IMR-90 (cell line): ENCODE results near the gene PTPRN2.

Experiments
- BHLHE40 ChIP-seq: fragments of 150-350 bp; IDR thresholded peaks from 2 replicates; pipeline ENCODE4 v1.6.1; 2016; ENCODE audit warnings: mild to moderate bottlenecking, low read depth, low read length
- CEBPB ChIP-seq: IDR thresholded peaks from 2 replicates; pipeline ENCODE4 v1.6.1; 2012; ENCODE audit warnings: low read depth, low read length, improper control_type of control experiment
- MAZ ChIP-seq: IDR thresholded peaks from 2 replicates; pipeline ENCODE4 v1.6.1; 2012; ENCODE audit warnings: low read depth, mild to moderate bottlenecking, low read length, improper control_type of control experiment, moderate library complexity, borderline replicate concordance
- POLR2A ChIP-seq: IDR thresholded peaks from 2 replicates; pipeline ENCODE4 v1.6.1; 2012; ENCODE audit warnings: mild to moderate bottlenecking, low read depth, low read length
- RCOR1 ChIP-seq: IDR thresholded peaks from 2 replicates; pipeline ENCODE4 v1.6.1; 2012; ENCODE audit warnings: mild to moderate bottlenecking, low read length, improper control_type of control experiment; ENCODE audit not compliant: insufficient replicate concordance
- TF ChIP-seq, protein P1 (sequence below): conservative IDR thresholded peaks from 2 replicates; pipeline ENCODE4 v1.5.1; 2012; ENCODE audit warnings: mild to moderate bottlenecking, low read depth, low read length, improper control_type of control experiment
- TF ChIP-seq, protein P2 (sequence below): fragments of 150-350 bp; IDR thresholded peaks from 2 replicates; pipeline ENCODE4 v1.6.1; 2016; ENCODE audit warnings: low read depth, mild to moderate bottlenecking, low read length, moderate library complexity, borderline replicate concordance

DNA sequence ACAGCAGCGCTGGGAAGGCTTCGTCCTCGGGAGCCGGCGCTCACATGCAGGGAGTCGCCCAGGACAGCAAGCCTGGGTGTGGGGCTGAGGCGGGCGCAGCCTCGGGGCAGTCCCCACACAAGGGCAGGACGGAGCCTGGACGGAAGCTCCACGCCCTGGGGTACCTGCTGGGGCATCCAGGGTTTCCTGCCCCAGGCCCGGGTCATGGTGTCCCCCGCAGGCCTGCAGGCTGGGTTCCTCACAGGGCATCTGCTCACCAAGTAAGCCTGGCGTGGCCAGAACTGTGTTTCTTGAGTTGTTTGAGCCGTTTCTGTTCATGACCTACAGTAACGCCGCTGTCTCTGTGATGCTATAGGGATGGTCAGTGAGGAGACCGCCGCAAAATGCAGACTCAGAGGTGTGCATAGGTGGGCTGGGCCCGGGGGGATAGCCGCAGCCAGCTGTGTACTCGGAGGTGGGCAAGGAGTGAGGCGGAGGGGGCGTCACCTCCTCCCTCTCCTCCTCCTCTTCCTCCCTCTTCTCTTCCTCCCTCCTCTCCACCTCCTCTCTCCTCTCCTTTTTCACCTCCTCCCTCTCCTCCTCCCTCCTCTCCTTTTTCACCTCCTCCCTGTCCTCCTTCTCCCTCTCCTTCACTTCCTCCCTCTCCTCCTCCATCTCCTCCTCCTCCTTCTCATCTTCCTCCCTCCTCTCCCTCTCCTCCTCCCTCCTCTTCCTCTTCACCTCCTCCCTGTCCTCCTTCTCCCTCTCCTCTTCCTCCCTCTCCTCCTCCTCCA, 811.9 kb downstream of the PTPRN2 start:
- TF ChIP-seq RCOR1 (no peak), POLR2A (no peak), BHLHE40 (no peak), CEBPB (no peak), MAZ (no peak)
- TF ChIP-seq, protein P1, sequence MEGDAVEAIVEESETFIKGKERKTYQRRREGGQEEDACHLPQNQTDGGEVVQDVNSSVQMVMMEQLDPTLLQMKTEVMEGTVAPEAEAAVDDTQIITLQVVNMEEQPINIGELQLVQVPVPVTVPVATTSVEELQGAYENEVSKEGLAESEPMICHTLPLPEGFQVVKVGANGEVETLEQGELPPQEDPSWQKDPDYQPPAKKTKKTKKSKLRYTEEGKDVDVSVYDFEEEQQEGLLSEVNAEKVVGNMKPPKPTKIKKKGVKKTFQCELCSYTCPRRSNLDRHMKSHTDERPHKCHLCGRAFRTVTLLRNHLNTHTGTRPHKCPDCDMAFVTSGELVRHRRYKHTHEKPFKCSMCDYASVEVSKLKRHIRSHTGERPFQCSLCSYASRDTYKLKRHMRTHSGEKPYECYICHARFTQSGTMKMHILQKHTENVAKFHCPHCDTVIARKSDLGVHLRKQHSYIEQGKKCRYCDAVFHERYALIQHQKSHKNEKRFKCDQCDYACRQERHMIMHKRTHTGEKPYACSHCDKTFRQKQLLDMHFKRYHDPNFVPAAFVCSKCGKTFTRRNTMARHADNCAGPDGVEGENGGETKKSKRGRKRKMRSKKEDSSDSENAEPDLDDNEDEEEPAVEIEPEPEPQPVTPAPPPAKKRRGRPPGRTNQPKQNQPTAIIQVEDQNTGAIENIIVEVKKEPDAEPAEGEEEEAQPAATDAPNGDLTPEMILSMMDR = no peak
- TF ChIP-seq, protein P2, sequence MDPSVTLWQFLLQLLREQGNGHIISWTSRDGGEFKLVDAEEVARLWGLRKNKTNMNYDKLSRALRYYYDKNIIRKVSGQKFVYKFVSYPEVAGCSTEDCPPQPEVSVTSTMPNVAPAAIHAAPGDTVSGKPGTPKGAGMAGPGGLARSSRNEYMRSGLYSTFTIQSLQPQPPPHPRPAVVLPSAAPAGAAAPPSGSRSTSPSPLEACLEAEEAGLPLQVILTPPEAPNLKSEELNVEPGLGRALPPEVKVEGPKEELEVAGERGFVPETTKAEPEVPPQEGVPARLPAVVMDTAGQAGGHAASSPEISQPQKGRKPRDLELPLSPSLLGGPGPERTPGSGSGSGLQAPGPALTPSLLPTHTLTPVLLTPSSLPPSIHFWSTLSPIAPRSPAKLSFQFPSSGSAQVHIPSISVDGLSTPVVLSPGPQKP = no peak
